GM19240 (cell line): ENCODE measurements around the gene BRWD1.
"Not testable (repeated sequence)": the region's sequence is repeated elsewhere in the genome, so short reads cannot be mapped to it uniquely, and the experiment has no call there.

Experiments used
- DNase-seq: peaks from one replicate; pipeline ENCODE4 v3.0.0; 2011; ENCODE audit warnings: low spot score; ENCODE audit not compliant: insufficient read length

Gene BRWD1

DNA sequence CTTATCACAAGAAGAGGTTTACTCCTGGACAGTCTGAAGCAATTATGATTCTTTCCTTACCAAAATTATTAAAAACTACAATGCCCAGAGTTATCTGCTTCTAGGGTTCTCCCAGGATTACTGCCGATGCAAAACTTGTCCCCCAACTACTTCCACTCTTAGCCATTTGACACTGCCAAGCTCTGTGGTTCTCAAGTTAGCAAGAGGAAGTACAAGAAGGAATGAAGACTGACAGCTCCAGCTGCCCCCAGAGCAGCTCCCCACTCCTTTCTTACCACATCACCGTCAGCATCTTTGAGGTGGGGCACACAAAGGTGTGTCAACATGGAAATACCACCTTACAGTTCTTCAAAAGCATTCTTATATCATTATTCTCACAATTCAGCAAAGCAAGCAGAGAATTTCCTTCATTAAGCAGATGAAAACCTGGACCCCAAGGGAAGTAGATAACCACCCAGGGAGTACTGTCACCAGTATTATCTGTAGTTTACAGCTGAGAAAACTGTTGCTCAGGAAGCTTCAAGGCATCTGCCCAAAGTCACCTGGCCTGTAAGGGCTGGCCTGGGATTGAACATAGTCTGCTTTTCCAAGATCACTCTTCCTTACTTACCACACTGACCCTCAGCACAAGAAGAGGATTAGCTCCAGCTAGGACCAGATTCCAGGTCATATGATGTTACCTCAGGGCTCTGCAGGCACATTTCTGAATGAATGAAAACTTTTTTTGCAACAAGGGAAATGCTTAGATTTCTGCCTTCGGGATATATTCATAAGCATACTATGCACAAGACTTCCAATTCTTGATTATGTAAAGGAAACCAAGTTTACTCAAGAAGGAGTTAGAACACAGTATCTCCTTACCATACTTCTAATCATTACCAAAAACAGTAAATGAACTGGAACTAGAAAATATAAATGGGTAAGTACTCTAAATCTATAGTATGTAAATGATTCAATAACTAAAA lies 139.4 kb downstream of the BRWD1 start:
- no peak for DNase-seq

- no peak for DNase-seq
Observed at GRCh38 chr21:39169906-39170305, 143.5 kb downstream of the BRWD1 start.

- DNase-seq: no peak
Observed at GRCh38 chr21:39168800-39169199, 144.6 kb downstream of the BRWD1 start.

DNA sequence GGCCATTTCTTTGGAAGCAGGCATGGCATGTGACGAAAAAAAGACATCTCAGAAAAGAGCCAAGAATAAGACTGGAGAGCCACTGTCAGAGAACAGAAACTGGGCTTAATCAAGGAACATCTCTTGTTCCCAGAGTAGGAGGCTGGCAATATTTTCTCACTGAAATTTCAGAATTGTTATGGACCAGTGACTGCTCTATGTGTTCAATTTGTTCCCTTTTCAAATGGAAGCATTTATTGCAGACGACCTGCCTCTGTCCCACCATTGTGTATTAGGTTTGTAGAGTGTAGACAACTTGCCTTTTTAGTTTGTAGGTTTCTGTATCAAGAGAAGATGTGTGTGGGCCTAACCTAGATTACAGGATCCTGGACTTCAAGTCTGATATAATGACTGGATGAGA lies 148.9 kb downstream of the BRWD1 start:
- DNase-seq: no peak

GRCh38 chr21:39161064-39161463 lies 152.4 kb downstream of the BRWD1 start:
- DNase-seq: no peak

DNA sequence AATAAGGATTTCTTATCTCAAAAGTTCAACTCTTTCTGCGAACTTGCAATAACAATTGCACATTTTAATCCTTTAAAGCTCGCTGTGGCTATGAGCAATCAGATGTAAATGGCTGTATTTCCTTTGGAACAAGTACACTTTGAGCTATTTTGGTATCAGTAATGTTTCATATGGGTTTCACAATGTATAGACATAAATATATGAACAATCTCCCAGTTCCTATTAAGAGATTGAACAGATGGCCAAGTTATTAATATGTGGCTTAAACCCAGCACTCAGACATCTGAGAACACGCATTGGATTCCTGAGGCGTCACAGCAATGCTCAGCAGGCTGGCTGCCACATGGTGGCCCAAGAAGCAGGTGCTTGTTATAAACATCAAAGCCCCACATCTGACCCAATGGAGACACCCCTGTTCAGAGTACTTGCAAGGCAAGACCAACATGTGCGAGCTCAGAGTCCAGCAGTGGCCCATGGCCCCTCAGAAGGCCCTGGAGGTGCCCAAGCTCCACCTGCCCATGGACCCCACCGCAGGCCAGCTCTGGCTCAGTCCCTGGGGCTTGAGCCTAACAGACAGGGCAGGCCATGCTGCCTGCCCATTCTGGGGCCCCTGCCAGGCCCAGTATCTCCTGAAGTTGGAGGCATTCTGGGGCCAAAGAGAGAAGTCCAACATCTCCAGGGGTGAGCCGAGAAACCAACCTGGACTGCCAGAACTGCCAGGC lies 153.9 kb downstream of the BRWD1 start:
- DNase-seq: no peak

GRCh38 chr21:39157241-39157640 lies 156.2 kb downstream of the BRWD1 start:
- not testable (repeated sequence) for DNase-seq

GRCh38 chr21:39156024-39156423 lies 157.4 kb downstream of the BRWD1 start:
- no peak for DNase-seq

DNA sequence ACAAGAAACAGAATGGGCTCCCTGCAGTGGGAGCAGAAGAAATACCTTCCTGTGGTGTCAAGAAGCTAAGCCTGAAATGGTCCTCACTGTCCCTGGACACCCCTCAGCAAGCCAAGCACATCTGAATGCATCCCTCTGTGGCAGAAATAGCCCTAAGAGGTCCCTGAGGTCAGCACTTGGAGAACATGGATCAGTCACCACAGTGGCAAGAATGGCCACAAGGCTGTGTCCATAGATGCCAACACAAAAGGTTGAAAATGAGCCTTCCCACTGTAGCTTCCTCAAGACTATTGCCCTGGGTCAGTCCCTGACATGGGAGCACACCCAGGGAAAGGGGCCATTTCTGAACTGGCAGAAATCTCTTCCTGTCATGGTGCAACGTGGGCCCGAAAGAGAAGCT lies 157.9 kb downstream of the BRWD1 start:
- no peak for DNase-seq

- DNase-seq: no peak
Observed at GRCh38 chr21:39153842-39154241, 159.6 kb downstream of the BRWD1 start.

DNA sequence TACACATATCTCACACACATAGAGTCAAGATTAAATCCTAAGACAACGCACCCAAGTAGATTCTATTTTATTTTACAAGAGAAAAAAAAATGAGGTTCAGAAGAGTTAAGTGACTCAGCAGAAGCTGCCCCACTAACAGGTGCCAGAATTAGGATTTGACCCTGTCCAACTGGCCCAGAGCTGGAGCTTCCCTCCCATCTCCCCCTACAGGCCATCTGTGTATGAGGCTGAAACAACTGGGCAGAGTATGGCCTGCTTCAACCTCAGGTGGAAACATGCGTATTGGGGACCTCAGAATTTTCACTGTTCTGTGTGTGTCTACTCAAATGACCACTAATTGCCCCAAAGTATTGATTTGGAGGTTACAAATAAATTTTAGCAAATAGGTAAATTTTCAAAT lies 160.1 kb downstream of the BRWD1 start:
- no peak for DNase-seq

- no peak for DNase-seq
Observed at GRCh38 chr21:39152271-39152670, 161.2 kb downstream of the BRWD1 start.

- DNase-seq: no peak
Observed at GRCh38 chr21:39150877-39151276, 162.6 kb downstream of the BRWD1 start.

- DNase-seq: no peak
Observed at GRCh38 chr21:39150316-39150715, 163.1 kb downstream of the BRWD1 start.

GRCh38 chr21:39149882-39150281 lies 163.6 kb downstream of the BRWD1 start:
- DNase-seq: no peak

DNA sequence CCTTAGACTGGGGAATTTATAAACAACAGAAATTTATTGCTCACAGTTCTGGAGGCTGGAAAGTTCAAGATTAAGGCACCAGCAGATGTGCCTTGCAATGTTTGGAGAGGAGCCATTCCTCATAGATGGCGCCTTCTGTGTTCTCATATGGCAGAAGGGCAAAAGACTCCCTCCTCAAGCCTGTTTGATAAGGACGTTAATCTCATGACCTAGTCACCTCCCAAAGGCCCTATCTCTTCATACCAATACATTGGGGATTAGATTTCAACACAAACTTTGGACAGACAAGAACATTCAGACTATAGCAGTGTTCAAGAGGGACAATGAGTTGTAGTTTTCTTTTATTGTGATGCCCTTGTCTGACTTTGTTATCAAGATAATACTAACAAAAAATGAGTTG lies 164.5 kb downstream of the BRWD1 start:
- no peak for DNase-seq

- DNase-seq: no peak
Observed at GRCh38 chr21:39144191-39144590, 169.2 kb downstream of the BRWD1 start.

DNA sequence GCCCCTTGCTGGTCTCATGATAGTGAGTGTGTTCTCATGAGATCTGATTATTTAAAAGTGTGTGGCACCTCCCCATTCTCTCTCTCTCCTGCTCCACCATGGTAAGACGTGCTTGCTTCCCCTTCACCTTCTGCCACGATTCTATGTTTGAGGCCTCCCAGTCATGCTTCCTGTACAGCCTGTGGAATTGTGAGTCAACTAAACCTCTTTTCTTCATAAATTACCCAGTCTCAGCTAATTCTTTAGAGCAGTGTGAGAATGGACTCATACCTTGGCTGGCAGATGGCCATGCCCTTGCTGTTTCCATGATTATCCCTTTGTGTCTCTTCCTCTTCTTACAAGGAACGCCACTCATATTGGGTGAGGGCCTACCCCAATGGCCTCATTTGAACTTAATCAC lies 170.5 kb downstream of the BRWD1 start:
- DNase-seq: no peak

DNA sequence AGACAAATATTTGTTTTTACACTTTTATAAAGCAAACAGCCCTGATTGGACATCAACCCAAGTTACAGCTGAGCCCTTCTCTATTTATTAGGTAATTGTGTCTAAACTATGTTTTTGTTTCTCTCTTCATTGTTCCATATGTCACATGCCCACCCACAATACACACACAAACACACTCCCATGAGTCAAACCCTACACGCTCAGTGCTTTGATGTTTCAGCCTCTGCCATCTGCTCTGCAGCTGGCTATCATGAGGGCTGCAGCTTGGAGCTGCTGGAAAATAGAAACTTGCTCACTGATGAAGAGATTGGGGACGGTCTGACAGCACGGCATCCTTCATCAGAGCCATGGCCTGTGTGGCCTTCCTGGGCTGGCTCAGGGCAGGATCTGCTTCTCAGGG lies 171.9 kb downstream of the BRWD1 start:
- no peak for DNase-seq

- no peak for DNase-seq
Observed at GRCh38 chr21:39137248-39138178, 175.9 kb downstream of the BRWD1 start.

DNA sequence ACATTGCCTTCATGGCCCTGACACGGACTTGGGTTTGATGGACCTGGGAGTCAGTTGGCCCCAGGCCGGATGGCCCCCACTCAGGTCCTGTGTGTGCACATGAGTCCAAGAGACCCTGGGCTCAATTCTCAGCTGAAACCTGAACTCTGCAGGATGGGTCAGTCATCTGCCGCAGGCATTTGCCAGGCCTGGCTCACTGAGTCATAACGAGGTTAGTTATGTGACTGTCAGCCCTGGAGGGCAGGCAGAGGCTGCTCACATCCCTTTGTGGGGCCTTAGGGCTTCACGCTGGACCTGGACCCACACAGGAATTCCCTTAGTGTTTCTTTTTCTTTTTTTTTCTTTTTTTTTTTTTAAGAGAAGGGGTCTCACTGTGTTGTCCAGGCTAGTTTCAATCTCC lies 176.7 kb downstream of the BRWD1 start:
- DNase-seq: no peak
